ENCODE data around the gene UTY. TPM values are rescaled to one million over a fixed set of nuclear protein-coding genes. Genes with fewer than 3 reads are reported as not detected.

Gene UTY
- total and polyA plus RNA-seq, 10 of the 15 experiments (the other 5 are each of a cell fraction or from before 2014, with no cell fraction given) = 0.13 TPM; not detected in 9

GRCh38 chrY:13330651-13331050 lies 149.2 kb downstream of the UTY start:
- no peaks in the 10 kb centered on the region for H3K4me1 ChIP-seq (ENCODE audit: control insufficient read depth, insufficient read depth, low read length)
- H3K27ac ChIP-seq (ENCODE audit: control insufficient read depth, insufficient read depth) = no peak overlapping the region
- ChIA-PET CTCF (no interaction called here), RAD21 (ENCODE audit: unreplicated experiment) (no interaction called here), SMC1A (ENCODE audit: uncharacterized antibody, unreplicated experiment) (no interaction called here), POLR2A (no interaction called here)
- no peak overlapping the region for H3K9ac ChIP-seq (ENCODE audit: control insufficient read depth, insufficient read depth, low read length)
- FAIRE-seq (no peak), ATAC-seq (no peak), DNase-seq (ENCODE audit: low read depth, low spot score) (no peak)
- H3K27me3 ChIP-seq (replicated peaks in 1 of 2; ENCODE audit: control insufficient read depth in 2 of 2, insufficient read depth in 2 of 2, low read length in 1 of 2) = no peaks in the 10 kb centered on the region
- in situ Hi-C loops (cut with MboI) = no loop called here
- H3K4me2 ChIP-seq (ENCODE audit: control insufficient read depth, insufficient read depth) = no peak overlapping the region
- TF ChIP-seq TCF3 (IDR thresholded peaks at IDR 0.05; ENCODE audit: borderline replicate concordance, insufficient read depth, low read depth, low read length) (no peak), CBFB (IDR thresholded peaks at IDR 0.05; ENCODE audit: low read depth) (no peak), IRF3 (IDR thresholded peaks at IDR 0.05) (no peak), KAT2A (conservative IDR thresholded peaks at IDR 0.05; ENCODE audit: control insufficient read depth, low read depth, low read length) (no peak), EP300 (IDR thresholded peaks at IDR 0.05; ENCODE audit: borderline replicate concordance in 1 of 2, control insufficient read depth in 1 of 2, low read depth in 2 of 2, low read length in 2 of 2) (no peak), E2F8 (IDR thresholded peaks at IDR 0.05; ENCODE audit: low read depth, partially characterized antibody) (no peak), SPI1 (IDR thresholded peaks at IDR 0.05; ENCODE audit: borderline replicate concordance, insufficient read depth, low read depth, low read length) (no peak), RELA (IDR thresholded peaks at IDR 0.05; ENCODE audit: borderline replicate concordance, partially characterized antibody) (no peak), NR2C1 (IDR thresholded peaks at IDR 0.05) (no peak), JUND (IDR thresholded peaks at IDR 0.05; ENCODE audit: low read depth, low read length) (no peak)
- intact Hi-C loops (cut with micrococcal nuclease; ENCODE audit: unreplicated experiment) = no loop called here
- H4K20me1 ChIP-seq (ENCODE audit: control insufficient read depth, insufficient read depth) = no peaks in the 10 kb centered on the region
- no peaks in the 10 kb centered on the region for H3K36me3 ChIP-seq (ENCODE audit: control insufficient read depth in 2 of 2, insufficient read depth in 2 of 2, low read length in 1 of 2)
- no peaks in the 10 kb centered on the region for H3K9me3 ChIP-seq (replicated peaks; ENCODE audit: control insufficient read depth, insufficient read depth, low read length)
- no peak overlapping the region for H2AFZ ChIP-seq (ENCODE audit: control insufficient read depth, low read depth, low read length)
- no peak overlapping the region for H3K4me3 ChIP-seq
- H3K79me2 ChIP-seq (ENCODE audit: control insufficient read depth, insufficient read depth, low read length) = no peaks in the 10 kb centered on the region
- no TSS peak for BruUV-seq (replicated peaks)
- no CpG with 5 or more reads among the region's 2 CpGs for WGBS (ENCODE audit: insufficient coverage, insufficient replicate concordance, low lambda C conversion rate, missing lambda C conversion rate)
